Activated T-helper 17 cell treated with anti-CD3 and anti-CD28 coated beads, Interleukin-2, amount 50 U/mL, for 72 hours (primary cell): ENCODE measurements around the gene CNMD. TPM values are rescaled to one million over a fixed set of nuclear protein-coding genes. Genes with fewer than 3 reads are reported as not detected.
A peak's percentile ranks its signal among the peaks of the same experiment; 100 is the strongest.
"Not testable (repeated sequence)": the region's sequence is repeated elsewhere in the genome, so short reads cannot be mapped to it uniquely, and the experiment has no call there.

Experiments
- ATAC-seq: fragments of 150-1000 bp; cut with Tn5 transposase; replicated peaks from 2 replicates; pipeline ENCODE4 v1.10.0; 2021; ENCODE audit warnings: mild to moderate bottlenecking, moderate library complexity
- H3K27ac Mint-ChIP-seq: one replicate; pipeline ENCODE4 v1.8.0; 2022; ENCODE audit warnings: mixed read lengths
- H3K27me3 Mint-ChIP-seq: one replicate; pipeline ENCODE4 v1.8.0; 2022; ENCODE audit warnings: mixed read lengths
- H3K36me3 Mint-ChIP-seq: one replicate; pipeline ENCODE4 v1.8.0; 2022; ENCODE audit warnings: low read depth, mild to moderate bottlenecking, mixed read lengths
- H3K4me1 Mint-ChIP-seq: one replicate; pipeline ENCODE4 v1.8.0; 2022; ENCODE audit warnings: mixed read lengths
- H3K4me3 Mint-ChIP-seq: one replicate; pipeline ENCODE4 v1.8.0; 2022; ENCODE audit warnings: mild to moderate bottlenecking, mixed read lengths
- H3K9me3 Mint-ChIP-seq: one replicate; pipeline ENCODE4 v1.8.0; 2022; ENCODE audit warnings: mixed read lengths
- total RNA-seq, 2 donors: library from RNA; stranded (reverse); gene quantifications; one replicate each; pipeline ENCODE4 v1.2.3, GENCODE V29; 2022

CNMD gene
- total RNA-seq, 2 donors from 2014 or later = not detected

DNA sequence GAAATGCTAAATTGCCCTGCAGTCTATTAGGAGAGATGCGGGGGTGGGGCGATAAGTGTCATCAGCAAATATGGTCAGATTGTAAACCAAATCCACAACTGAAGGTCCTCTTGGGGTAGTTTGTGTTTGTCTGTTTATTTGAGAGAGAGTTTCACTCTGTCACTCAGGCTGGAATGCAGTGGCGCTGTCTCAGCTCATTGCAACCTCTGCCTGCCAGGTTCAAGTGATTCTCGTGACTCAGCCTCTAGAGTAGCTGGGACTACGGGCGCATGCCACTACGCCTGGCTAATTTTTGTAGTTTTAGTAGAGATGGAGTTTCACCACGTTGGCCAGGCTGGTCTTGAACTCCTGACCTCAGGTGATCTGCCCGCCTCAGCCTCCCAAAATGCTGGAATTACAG is 53.8 kb downstream of the CNMD start:
- H3K4me3 Mint-ChIP-seq, H3K9me3 Mint-ChIP-seq, H3K4me1 Mint-ChIP-seq, H3K27me3 Mint-ChIP-seq, ATAC-seq: not testable (repeated sequence)
- Mint-ChIP-seq H3K27ac (peak overlapping the region; percentile 27), H3K36me3 (peaks cover 97% of the 10 kb centered on the region)

GRCh38 chr13:52677823-52678222 is 61.8 kb downstream of the CNMD start:
- ATAC-seq = no peak
- H3K27ac Mint-ChIP-seq = peak overlapping the region; percentile 16

GRCh38 chr13:52673465-52673864 is 66.2 kb downstream of the CNMD start:
- Mint-ChIP-seq H3K27ac (peak overlapping the region; percentile 22), H3K36me3 (peaks cover 95% of the 10 kb centered on the region), H3K9me3 (no peaks in the 10 kb centered on the region), H3K4me1 (peaks cover 5% of the 10 kb centered on the region), H3K4me3 (no peak overlapping the region), H3K27me3 (no peaks in the 10 kb centered on the region)
- no peak for ATAC-seq

More at GRCh38 chr13:52677823-52678222, 61.8 kb downstream of the CNMD start:
- Mint-ChIP-seq H3K4me3 (no peak overlapping the region), H3K4me1 (peaks cover 5% of the 10 kb centered on the region), H3K36me3 (peaks cover 93% of the 10 kb centered on the region), H3K27me3 (no peaks in the 10 kb centered on the region), H3K9me3 (no peaks in the 10 kb centered on the region)

DNA sequence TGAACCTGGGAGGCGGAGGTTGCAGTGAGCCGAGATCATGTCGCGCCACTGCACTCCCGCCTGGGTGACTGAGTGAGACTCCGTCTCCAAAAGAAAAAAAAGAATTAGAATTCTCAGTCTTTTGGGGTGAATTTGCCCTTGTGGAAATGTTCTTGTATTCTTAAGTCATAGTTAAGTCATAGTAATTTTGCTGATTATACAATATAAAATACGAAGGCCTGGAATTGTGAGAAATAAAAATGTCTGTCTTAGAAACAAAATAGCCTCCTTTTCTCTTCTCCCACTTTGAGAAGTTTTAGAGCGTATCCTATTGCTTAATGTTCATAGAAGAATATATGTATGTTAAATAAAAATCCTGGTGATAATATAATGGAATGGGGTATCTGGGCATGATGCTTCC is 68.9 kb downstream of the CNMD start:
- H3K4me1 Mint-ChIP-seq = peaks cover 2% of the 10 kb centered on the region
- H3K27ac Mint-ChIP-seq = no peak overlapping the region
- H3K36me3 Mint-ChIP-seq = peaks cover 95% of the 10 kb centered on the region
- no peak overlapping the region for H3K4me3 Mint-ChIP-seq
- no peaks in the 10 kb centered on the region for H3K9me3 Mint-ChIP-seq
- no peaks in the 10 kb centered on the region for H3K27me3 Mint-ChIP-seq
- ATAC-seq = no peak

DNA sequence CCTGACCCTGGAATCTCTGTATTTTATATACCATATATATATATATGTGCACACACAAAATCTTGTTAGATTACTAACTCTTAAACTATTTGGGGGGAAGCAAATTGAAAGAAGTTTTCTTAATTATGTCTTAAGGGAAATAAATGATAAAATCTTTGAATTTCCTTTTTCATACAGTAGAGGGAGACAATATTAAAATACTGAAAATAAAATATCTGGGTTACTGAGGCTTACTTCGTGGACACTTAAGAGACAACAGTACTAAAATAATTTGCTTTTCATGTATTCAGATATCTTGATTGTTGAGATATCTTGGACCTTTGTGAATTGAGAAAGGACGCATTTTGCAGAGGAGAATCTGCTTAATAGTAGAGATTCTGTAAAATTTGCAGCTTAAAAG is 69.9 kb downstream of the CNMD start:
- no peaks in the 10 kb centered on the region for H3K27me3 Mint-ChIP-seq
- H3K27ac Mint-ChIP-seq = no peak overlapping the region
- no peak for ATAC-seq
- no peak overlapping the region for H3K4me3 Mint-ChIP-seq
- H3K36me3 Mint-ChIP-seq = peaks cover 95% of the 10 kb centered on the region
- no peaks in the 10 kb centered on the region for H3K4me1 Mint-ChIP-seq
- no peaks in the 10 kb centered on the region for H3K9me3 Mint-ChIP-seq

- ATAC-seq = peak; percentile 40
- no peaks in the 10 kb centered on the region for H3K9me3 Mint-ChIP-seq
- H3K4me3 Mint-ChIP-seq = no peak overlapping the region
- H3K27me3 Mint-ChIP-seq = no peaks in the 10 kb centered on the region
- H3K36me3 Mint-ChIP-seq = peaks cover 99% of the 10 kb centered on the region
- no peaks in the 10 kb centered on the region for H3K4me1 Mint-ChIP-seq
- H3K27ac Mint-ChIP-seq = no peak overlapping the region
Observed at GRCh38 chr13:52665325-52665724, 74.3 kb downstream of the CNMD start.

GRCh38 chr13:52664272-52664671 is 75.3 kb downstream of the CNMD start:
- H3K9me3 Mint-ChIP-seq = no peaks in the 10 kb centered on the region
- no peak overlapping the region for H3K4me3 Mint-ChIP-seq
- peak overlapping the region; percentile 28 for H3K27ac Mint-ChIP-seq

DNA sequence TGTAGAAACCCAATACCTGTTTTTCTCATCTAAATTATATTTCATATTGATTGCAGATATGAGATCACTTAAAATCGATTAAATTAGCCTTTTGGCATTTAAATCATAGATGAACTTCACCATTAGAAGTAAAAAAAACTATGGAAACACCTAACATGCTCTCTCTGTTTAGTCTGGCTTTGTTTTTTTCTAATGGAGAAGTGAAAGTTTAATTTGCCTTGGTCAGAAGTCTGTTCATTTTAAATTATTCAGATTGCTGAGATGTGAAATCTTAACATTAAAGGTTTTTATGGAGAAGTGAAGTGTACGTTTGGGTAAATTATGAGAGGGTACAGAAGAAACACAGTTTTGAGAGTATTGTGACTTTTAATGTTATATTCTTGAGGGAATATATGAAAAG is 80.3 kb downstream of the CNMD start:
- Mint-ChIP-seq H3K36me3 (peaks cover 52% of the 10 kb centered on the region), H3K4me3 (no peak overlapping the region), H3K4me1 (no peaks in the 10 kb centered on the region), H3K9me3 (no peaks in the 10 kb centered on the region), H3K27ac (no peak overlapping the region), H3K27me3 (no peaks in the 10 kb centered on the region)
- no peak for ATAC-seq

More at GRCh38 chr13:52664272-52664671, 75.3 kb downstream of the CNMD start:
- H3K36me3 Mint-ChIP-seq = peaks cover 99% of the 10 kb centered on the region
- H3K27me3 Mint-ChIP-seq = no peaks in the 10 kb centered on the region
- no peaks in the 10 kb centered on the region for H3K4me1 Mint-ChIP-seq
- ATAC-seq = no peak

Other genes with a start within 250 kb of the CNMD start
- 1 to 10 TPM; 4.4 to 8.1 TPM for gene HNRNPA1L2, start 97.4 kb downstream of the CNMD start, total RNA-seq
- 10 to 100 TPM; 50.2 to 66.7 TPM for gene SUGT1, start 87.0 kb downstream of the CNMD start, total RNA-seq
- gene PCDH8, start 108.8 kb upstream of the CNMD start, total RNA-seq = not detected